Measurements from ENCODE around the gene GAREM1. TPM values are rescaled to one million over a fixed set of nuclear protein-coding genes. Genes with fewer than 3 reads are reported as not detected.

Gene GAREM1
- total RNA-seq, 1 donor from 2014 or later, result 1.7 TPM

- H3K36me3 Mint-ChIP-seq (ENCODE audit: unreplicated experiment), result no peaks in the 10 kb centered on the region
- peaks cover 28% of the 10 kb centered on the region for H3K27me3 Mint-ChIP-seq (ENCODE audit: unreplicated experiment)
- DNase-seq (ENCODE audit: extremely low spot score, unreplicated experiment), result no peak
- H3K27ac Mint-ChIP-seq (ENCODE audit: unreplicated experiment), result peak overlapping the region; percentile 9
- H3K4me3 Mint-ChIP-seq (ENCODE audit: unreplicated experiment), result peak overlapping the region; percentile 88
- H3K4me1 Mint-ChIP-seq (ENCODE audit: unreplicated experiment), result peaks cover 21% of the 10 kb centered on the region
- H3K9me3 Mint-ChIP-seq (ENCODE audit: unreplicated experiment), result no peaks in the 10 kb centered on the region
- TF ChIP-seq CTCF (IDR thresholded peaks at IDR 0.05), result no peak
Observed at GRCh38 chr18:32469691-32470459, 807 bp downstream of the GAREM1 start.

- no peaks in the 10 kb centered on the region for H3K36me3 Mint-ChIP-seq (ENCODE audit: unreplicated experiment)
- peaks cover 21% of the 10 kb centered on the region for H3K4me1 Mint-ChIP-seq (ENCODE audit: unreplicated experiment)
- peak; percentile 22 for TF ChIP-seq CTCF (IDR thresholded peaks at IDR 0.05)
- peaks cover 25% of the 10 kb centered on the region for H3K27me3 Mint-ChIP-seq (ENCODE audit: unreplicated experiment)
- H3K4me3 Mint-ChIP-seq (ENCODE audit: unreplicated experiment), result peak overlapping the region; percentile 88
- H3K9me3 Mint-ChIP-seq (ENCODE audit: unreplicated experiment), result no peaks in the 10 kb centered on the region
- peak; percentile 54 for DNase-seq (ENCODE audit: extremely low spot score, unreplicated experiment)
- H3K27ac Mint-ChIP-seq (ENCODE audit: unreplicated experiment), result no peak overlapping the region
Observed at GRCh38 chr18:32469190-32469651, 1.5 kb downstream of the GAREM1 start.

GRCh38 chr18:32468147-32468845 lies 2.4 kb downstream of the GAREM1 start:
- no peaks in the 10 kb centered on the region for H3K9me3 Mint-ChIP-seq (ENCODE audit: unreplicated experiment)
- H3K27me3 Mint-ChIP-seq (ENCODE audit: unreplicated experiment), result peaks cover 16% of the 10 kb centered on the region
- no peak for TF ChIP-seq CTCF (IDR thresholded peaks at IDR 0.05)
- no peak for DNase-seq (ENCODE audit: extremely low spot score, unreplicated experiment)
- H3K27ac Mint-ChIP-seq (ENCODE audit: unreplicated experiment), result no peak overlapping the region
- no peak overlapping the region for H3K4me3 Mint-ChIP-seq (ENCODE audit: unreplicated experiment)
- H3K36me3 Mint-ChIP-seq (ENCODE audit: unreplicated experiment), result no peaks in the 10 kb centered on the region
- peaks cover 21% of the 10 kb centered on the region for H3K4me1 Mint-ChIP-seq (ENCODE audit: unreplicated experiment)

- H3K27me3 Mint-ChIP-seq (ENCODE audit: unreplicated experiment), result peaks cover 7% of the 10 kb centered on the region
- no peaks in the 10 kb centered on the region for H3K36me3 Mint-ChIP-seq (ENCODE audit: unreplicated experiment)
- H3K9me3 Mint-ChIP-seq (ENCODE audit: unreplicated experiment), result no peaks in the 10 kb centered on the region
- no peak for DNase-seq (ENCODE audit: extremely low spot score, unreplicated experiment)
- TF ChIP-seq CTCF (IDR thresholded peaks at IDR 0.05), result peak; percentile 8
- H3K4me1 Mint-ChIP-seq (ENCODE audit: unreplicated experiment), result no peaks in the 10 kb centered on the region
- H3K27ac Mint-ChIP-seq (ENCODE audit: unreplicated experiment), result no peak overlapping the region
- H3K4me3 Mint-ChIP-seq (ENCODE audit: unreplicated experiment), result no peak overlapping the region
Observed at GRCh38 chr18:32461709-32462272, 8.9 kb downstream of the GAREM1 start.
